ENCODE results near the gene RAC2.

GRCh38 chr22:37263966-37264887, 20.2 kb upstream of the RAC2 start:
- TF ChIP-seq CTCF (IDR thresholded peaks at IDR 0.05) (no peak), POLR2A (IDR thresholded peaks at IDR 0.05) (no peak)
